Measurements from ENCODE around the gene EVX1. TPM values are rescaled to one million over a fixed set of nuclear protein-coding genes. Genes with fewer than 3 reads are reported as not detected.

EVX1 gene
- total and polyA plus RNA-seq, 2 donors from 2014 or later, result 0.62 TPM; not detected in 1

Other genes with a start within 250 kb of the EVX1 start
- gene HOXA1, start 146.8 kb upstream of the EVX1 start, total RNA-seq, result 2.4 TPM
- 1.1 TPM for gene HOXA1, start 146.8 kb upstream of the EVX1 start, polyA plus RNA-seq (ENCODE audit: insufficient read depth, low read depth, low replicate concordance)
- gene HOXA2, start 140.1 kb upstream of the EVX1 start, total RNA-seq, result 2.9 TPM
- gene HOXA2, start 140.1 kb upstream of the EVX1 start, polyA plus RNA-seq (ENCODE audit: insufficient read depth, low read depth, low replicate concordance), result 1.3 TPM
- gene HOXA4, start 112.0 kb upstream of the EVX1 start, total RNA-seq, result 11.2 TPM
- 13.0 TPM for gene HOXA4, start 112.0 kb upstream of the EVX1 start, polyA plus RNA-seq (ENCODE audit: insufficient read depth, low read depth, low replicate concordance)
- gene HOXA5, start 99.1 kb upstream of the EVX1 start, total RNA-seq, result 38.0 TPM
- 19.4 TPM for gene HOXA5, start 99.1 kb upstream of the EVX1 start, polyA plus RNA-seq (ENCODE audit: insufficient read depth, low read depth, low replicate concordance)
- gene HOXA6, start 95.0 kb upstream of the EVX1 start, total RNA-seq, result 22.0 TPM
- gene HOXA6, start 95.0 kb upstream of the EVX1 start, polyA plus RNA-seq (ENCODE audit: insufficient read depth, low read depth, low replicate concordance), result 1.1 TPM
- 21.2 TPM for gene HOXA3, start 90.2 kb upstream of the EVX1 start, total RNA-seq
- gene HOXA3, start 90.2 kb upstream of the EVX1 start, polyA plus RNA-seq (ENCODE audit: insufficient read depth, low read depth, low replicate concordance), result 6.3 TPM
- gene HOXA7, start 86.1 kb upstream of the EVX1 start, total RNA-seq, result 31.3 TPM
- 23.8 TPM for gene HOXA7, start 86.1 kb upstream of the EVX1 start, polyA plus RNA-seq (ENCODE audit: insufficient read depth, low read depth, low replicate concordance)
- gene HOXA9, start 77.3 kb upstream of the EVX1 start, total RNA-seq, result 36.8 TPM
- 36.7 TPM for gene HOXA9, start 77.3 kb upstream of the EVX1 start, polyA plus RNA-seq (ENCODE audit: insufficient read depth, low read depth, low replicate concordance)
- gene HOXA10, start 68.5 kb upstream of the EVX1 start, total RNA-seq, result 16.3 TPM
- gene HOXA10, start 68.5 kb upstream of the EVX1 start, polyA plus RNA-seq (ENCODE audit: insufficient read depth, low read depth, low replicate concordance), result 17.9 TPM
- gene HOXA11, start 57.6 kb upstream of the EVX1 start, total RNA-seq, result 5.2 TPM
- gene HOXA11, start 57.6 kb upstream of the EVX1 start, polyA plus RNA-seq (ENCODE audit: insufficient read depth, low read depth, low replicate concordance), result 5.5 TPM
- 0.44 TPM for gene HOXA13, start 42.7 kb upstream of the EVX1 start, total RNA-seq
- 0.17 TPM for gene HOXA13, start 42.7 kb upstream of the EVX1 start, polyA plus RNA-seq (ENCODE audit: insufficient read depth, low read depth, low replicate concordance)